ENCODE measurements around the gene GLIPR1.

GLIPR1 gene

DNA sequence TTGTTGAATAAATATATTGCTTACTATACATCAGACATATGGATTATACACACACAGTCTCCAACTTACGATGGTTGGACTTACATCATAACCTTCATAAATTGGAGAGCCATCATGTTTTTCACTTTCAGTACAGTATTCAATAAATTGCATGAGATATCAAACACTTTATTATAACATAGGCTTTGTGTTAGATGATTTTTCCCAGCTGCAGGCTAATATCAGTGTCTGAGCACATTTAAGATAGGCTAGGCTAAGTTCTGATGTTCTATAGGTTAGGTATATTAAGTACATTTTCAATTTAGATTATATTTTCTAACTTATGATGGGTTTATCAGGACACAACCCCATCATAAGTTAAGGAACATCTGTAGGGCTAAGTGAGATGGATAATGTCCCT is 48.8 kb downstream of the GLIPR1 start:
- Histone ChIP-seq H4K20me1 (ENCODE audit: insufficient read depth, low read length) (no peaks in the 10 kb centered on the region), H2AFZ (ENCODE audit: low read depth, low read length) (no peak overlapping the region), H3K79me2 (ENCODE audit: low read length) (no peaks in the 10 kb centered on the region), H3K36me3 (replicated peaks; ENCODE audit: low read depth, low read length) (no peaks in the 10 kb centered on the region), H3K4me3 (ENCODE audit: low read length) (no peak overlapping the region), H3K27ac (ENCODE audit: low read length) (no peak overlapping the region), H3K4me2 (ENCODE audit: low read length) (no peak overlapping the region), H3K27me3 (ENCODE audit: low read depth, low read length) (peaks cover 14% of the 10 kb centered on the region; the same call in 1 of the 2 replicates), H3K9me3 (ENCODE audit: insufficient read depth, low read length) (no peaks in the 10 kb centered on the region), H3K9ac (ENCODE audit: low read length) (no peak overlapping the region), H3K4me1 (ENCODE audit: low read length) (peaks cover 14% of the 10 kb centered on the region)
- TF ChIP-seq EZH2phosphoT487 (IDR thresholded peaks at IDR 0.05; ENCODE audit: low read depth), result no peak
- TF ChIP-seq, protein P1, sequence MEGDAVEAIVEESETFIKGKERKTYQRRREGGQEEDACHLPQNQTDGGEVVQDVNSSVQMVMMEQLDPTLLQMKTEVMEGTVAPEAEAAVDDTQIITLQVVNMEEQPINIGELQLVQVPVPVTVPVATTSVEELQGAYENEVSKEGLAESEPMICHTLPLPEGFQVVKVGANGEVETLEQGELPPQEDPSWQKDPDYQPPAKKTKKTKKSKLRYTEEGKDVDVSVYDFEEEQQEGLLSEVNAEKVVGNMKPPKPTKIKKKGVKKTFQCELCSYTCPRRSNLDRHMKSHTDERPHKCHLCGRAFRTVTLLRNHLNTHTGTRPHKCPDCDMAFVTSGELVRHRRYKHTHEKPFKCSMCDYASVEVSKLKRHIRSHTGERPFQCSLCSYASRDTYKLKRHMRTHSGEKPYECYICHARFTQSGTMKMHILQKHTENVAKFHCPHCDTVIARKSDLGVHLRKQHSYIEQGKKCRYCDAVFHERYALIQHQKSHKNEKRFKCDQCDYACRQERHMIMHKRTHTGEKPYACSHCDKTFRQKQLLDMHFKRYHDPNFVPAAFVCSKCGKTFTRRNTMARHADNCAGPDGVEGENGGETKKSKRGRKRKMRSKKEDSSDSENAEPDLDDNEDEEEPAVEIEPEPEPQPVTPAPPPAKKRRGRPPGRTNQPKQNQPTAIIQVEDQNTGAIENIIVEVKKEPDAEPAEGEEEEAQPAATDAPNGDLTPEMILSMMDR (IDR thresholded peaks at IDR 0.05; ENCODE audit: low read depth, low read length), result no peak

DNA sequence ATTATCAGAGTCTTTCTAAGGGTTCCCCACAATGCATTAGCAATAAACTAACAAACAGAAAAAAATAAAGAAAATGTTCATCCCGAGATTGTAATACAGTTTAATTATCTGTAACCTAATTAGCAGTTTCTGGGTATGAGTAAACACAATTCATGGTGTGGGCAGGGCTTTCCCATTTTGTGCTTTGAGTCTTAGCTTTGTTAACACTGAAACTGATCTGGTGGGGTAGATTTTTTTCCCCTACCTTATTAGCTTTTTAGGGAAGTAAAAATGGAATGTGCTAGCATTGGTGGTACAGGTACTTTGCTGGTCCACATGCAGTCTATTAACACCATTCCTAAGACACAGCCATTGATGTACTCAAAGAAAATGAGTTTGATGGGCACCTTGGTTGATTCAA is 49.3 kb downstream of the GLIPR1 start:
- Histone ChIP-seq H2AFZ (ENCODE audit: low read depth, low read length) (no peak overlapping the region), H3K27me3 (ENCODE audit: low read depth, low read length) (peaks cover 14% of the 10 kb centered on the region; the same call in 1 of the 2 replicates), H4K20me1 (ENCODE audit: insufficient read depth, low read length) (no peaks in the 10 kb centered on the region), H3K9me3 (ENCODE audit: insufficient read depth, low read length) (no peaks in the 10 kb centered on the region), H3K4me2 (ENCODE audit: low read length) (no peak overlapping the region), H3K9ac (ENCODE audit: low read length) (no peak overlapping the region), H3K27ac (ENCODE audit: low read length) (no peak overlapping the region), H3K4me1 (ENCODE audit: low read length) (peaks cover 14% of the 10 kb centered on the region), H3K79me2 (ENCODE audit: low read length) (no peaks in the 10 kb centered on the region), H3K4me3 (ENCODE audit: low read length) (no peak overlapping the region), H3K36me3 (replicated peaks; ENCODE audit: low read depth, low read length) (no peaks in the 10 kb centered on the region)
- no peak for TF ChIP-seq EZH2phosphoT487 (IDR thresholded peaks at IDR 0.05; ENCODE audit: low read depth)
- TF ChIP-seq, protein P1 (IDR thresholded peaks at IDR 0.05; ENCODE audit: low read depth, low read length), result no peak

DNA sequence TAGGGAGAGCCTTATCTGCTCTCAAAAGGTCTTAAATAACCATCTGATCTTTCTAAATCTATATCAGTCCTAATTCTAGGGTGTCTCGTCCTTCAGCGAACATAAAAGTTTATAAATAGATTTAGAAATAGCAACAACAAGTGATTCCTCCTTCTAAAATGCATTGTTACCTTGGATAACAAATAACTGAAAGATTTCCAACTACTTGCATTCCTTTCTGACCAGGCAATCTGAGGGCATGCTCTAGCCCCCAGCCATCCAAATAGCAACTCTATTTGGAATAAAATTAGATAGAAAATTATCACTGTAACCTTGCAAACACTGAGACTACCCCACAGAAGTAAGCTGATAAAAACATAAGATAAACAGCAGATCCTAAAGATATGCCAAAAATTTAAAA is 52.7 kb downstream of the GLIPR1 start:
- H3K9me3 ChIP-seq (ENCODE audit: insufficient read depth, low read length), result no peaks in the 10 kb centered on the region
- H3K4me3 ChIP-seq (ENCODE audit: low read length), result no peak overlapping the region
- H3K4me1 ChIP-seq (ENCODE audit: low read length), result peaks cover 6% of the 10 kb centered on the region; the same call in 1 of the 2 replicates
- no peak overlapping the region for H3K4me2 ChIP-seq (ENCODE audit: low read length)
- H3K27ac ChIP-seq (ENCODE audit: low read length), result no peak overlapping the region
- peaks cover 12% of the 10 kb centered on the region; the same call in 1 of the 2 replicates for H3K27me3 ChIP-seq (ENCODE audit: low read depth, low read length)
- no peaks in the 10 kb centered on the region for H4K20me1 ChIP-seq (ENCODE audit: insufficient read depth, low read length)
- no peak overlapping the region for H3K9ac ChIP-seq (ENCODE audit: low read length)
- no peaks in the 10 kb centered on the region for H3K79me2 ChIP-seq (ENCODE audit: low read length)
- no peak for TF ChIP-seq EZH2phosphoT487 (IDR thresholded peaks at IDR 0.05; ENCODE audit: low read depth)
- TF ChIP-seq, protein P1 (IDR thresholded peaks at IDR 0.05; ENCODE audit: low read depth, low read length), result no peak
- H2AFZ ChIP-seq (ENCODE audit: low read depth, low read length), result no peak overlapping the region
- H3K36me3 ChIP-seq (replicated peaks; ENCODE audit: low read depth, low read length), result no peaks in the 10 kb centered on the region

DNA sequence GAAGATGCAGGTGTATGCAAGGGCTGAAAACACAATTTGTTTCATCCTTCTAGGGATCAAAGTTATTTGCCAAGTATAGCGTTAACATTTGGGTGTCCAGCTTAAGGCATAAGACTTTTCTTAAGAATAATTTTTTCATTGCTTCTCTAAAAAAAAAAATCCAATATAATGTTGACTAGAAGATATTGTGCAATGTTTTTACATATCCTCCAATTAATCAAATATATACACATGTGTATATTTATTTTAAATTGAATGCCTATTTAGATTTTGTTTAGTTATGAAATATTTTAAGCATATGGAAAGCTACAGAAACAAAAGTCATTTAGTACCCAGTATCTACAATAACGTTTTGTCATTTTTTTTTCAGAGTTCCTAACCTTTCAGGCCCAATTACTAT is 59.3 kb downstream of the GLIPR1 start:
- no peaks in the 10 kb centered on the region for H4K20me1 ChIP-seq (ENCODE audit: insufficient read depth, low read length)
- TF ChIP-seq EZH2phosphoT487 (IDR thresholded peaks at IDR 0.05; ENCODE audit: low read depth), result no peak
- TF ChIP-seq, protein P1 (IDR thresholded peaks at IDR 0.05; ENCODE audit: low read depth, low read length), result no peak
- H3K4me2 ChIP-seq (ENCODE audit: low read length), result no peak overlapping the region
- no peaks in the 10 kb centered on the region for H3K79me2 ChIP-seq (ENCODE audit: low read length)
- H3K27me3 ChIP-seq (ENCODE audit: low read depth, low read length), result 0 out of 2 replicates have a peak, but pooled peaks cover 4% of the 10 kb centered on the region
- no peak overlapping the region for H2AFZ ChIP-seq (ENCODE audit: low read depth, low read length)
- H3K9ac ChIP-seq (ENCODE audit: low read length), result no peak overlapping the region
- H3K27ac ChIP-seq (ENCODE audit: low read length), result no peak overlapping the region
- H3K4me1 ChIP-seq (ENCODE audit: low read length), result no peaks in the 10 kb centered on the region
- no peaks in the 10 kb centered on the region for H3K36me3 ChIP-seq (replicated peaks; ENCODE audit: low read depth, low read length)
- H3K9me3 ChIP-seq (ENCODE audit: insufficient read depth, low read length), result no peaks in the 10 kb centered on the region
- no peak overlapping the region for H3K4me3 ChIP-seq (ENCODE audit: low read length)
